Measurements from ENCODE around the gene CTSC.

The CTSC gene

DNA sequence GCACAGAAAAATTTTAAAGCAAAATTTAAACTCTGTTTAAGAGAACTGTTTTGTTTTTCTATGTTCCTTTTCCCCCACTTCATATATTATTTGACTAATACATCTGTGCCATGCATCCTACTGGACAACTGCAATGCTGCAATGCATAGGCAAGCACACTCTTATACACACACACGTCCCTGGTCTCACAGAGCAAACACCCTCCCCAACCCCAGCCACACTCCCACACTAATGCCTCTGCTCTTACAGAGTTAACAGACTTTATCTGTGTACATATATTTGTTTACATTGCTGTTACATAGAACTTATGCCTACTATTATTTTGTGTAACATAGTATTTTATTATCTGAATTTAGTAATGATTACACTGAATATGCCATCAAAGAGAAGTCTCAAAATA, 25.5 kb upstream of the CTSC start:
- Histone ChIP-seq H4K20me1 (ENCODE audit: low read depth, low read length) (no peaks in the 10 kb centered on the region), H3K36me3 (ENCODE audit: low read length) (no peaks in the 10 kb centered on the region), H3K79me2 (ENCODE audit: insufficient read depth, low read length) (no peaks in the 10 kb centered on the region), H3K4me2 (ENCODE audit: low read depth, low read length, poor library complexity, severe bottlenecking) (no peak overlapping the region), H3K27ac (ENCODE audit: low read depth, low read length) (no peak overlapping the region), H3K4me3 (ENCODE audit: insufficient read depth, low read length, poor library complexity, severe bottlenecking) (no peak overlapping the region), H2AFZ (ENCODE audit: low read depth, low read length, severe bottlenecking) (no peak overlapping the region), H3K27me3 (ENCODE audit: low read length) (no peaks in the 10 kb centered on the region), H3K9ac (ENCODE audit: low read length) (no peak overlapping the region), H3K9me2 (replicated peaks; ENCODE audit: insufficient read depth, low read length) (no peaks in the 10 kb centered on the region), H3K9me3 (ENCODE audit: insufficient read depth, low read length) (no peaks in the 10 kb centered on the region), H3F3A (ENCODE audit: insufficient read depth) (no peaks in the 10 kb centered on the region)
- TF ChIP-seq EZH2phosphoT487 (conservative IDR thresholded peaks at IDR 0.05; ENCODE audit: low read length) (no peak), CTCF (IDR thresholded peaks at IDR 0.05; ENCODE audit: insufficient read depth, low read length, poor library complexity, severe bottlenecking) (no peak)

DNA sequence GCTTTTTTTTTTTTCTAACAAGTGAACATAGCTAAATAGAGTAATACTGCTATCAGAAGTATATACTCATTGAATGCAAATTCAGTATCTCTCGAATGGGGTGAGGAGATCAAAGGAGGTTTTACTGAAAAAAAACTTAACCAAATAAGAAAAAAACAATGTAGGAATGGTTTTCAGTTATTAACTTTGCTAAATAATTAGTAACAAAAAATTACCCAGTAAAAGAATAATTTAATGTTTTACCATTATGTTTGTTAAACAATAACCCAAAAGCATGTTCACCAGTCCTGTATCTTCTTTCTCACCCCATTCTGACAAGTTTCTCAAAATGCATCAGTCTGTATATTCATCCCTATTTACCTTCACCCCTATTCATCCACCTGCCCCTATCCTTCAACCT, 22.6 kb upstream of the CTSC start:
- Histone ChIP-seq H2AFZ (ENCODE audit: low read depth, low read length, severe bottlenecking) (no peak overlapping the region), H3K79me2 (ENCODE audit: insufficient read depth, low read length) (no peaks in the 10 kb centered on the region), H3K27ac (ENCODE audit: low read depth, low read length) (no peak overlapping the region), H3K4me3 (ENCODE audit: insufficient read depth, low read length, poor library complexity, severe bottlenecking) (no peak overlapping the region), H3K27me3 (ENCODE audit: low read length) (no peaks in the 10 kb centered on the region), H3K36me3 (ENCODE audit: low read length) (no peaks in the 10 kb centered on the region), H3K9me3 (ENCODE audit: insufficient read depth, low read length) (no peaks in the 10 kb centered on the region), H3K9me2 (replicated peaks; ENCODE audit: insufficient read depth, low read length) (no peaks in the 10 kb centered on the region), H3F3A (ENCODE audit: insufficient read depth) (no peaks in the 10 kb centered on the region), H3K4me2 (ENCODE audit: low read depth, low read length, poor library complexity, severe bottlenecking) (no peak overlapping the region), H3K9ac (ENCODE audit: low read length) (no peak overlapping the region), H4K20me1 (ENCODE audit: low read depth, low read length) (no peaks in the 10 kb centered on the region)
- TF ChIP-seq CTCF (IDR thresholded peaks at IDR 0.05; ENCODE audit: insufficient read depth, low read length, poor library complexity, severe bottlenecking) (no peak), EZH2phosphoT487 (conservative IDR thresholded peaks at IDR 0.05; ENCODE audit: low read length) (no peak)

DNA sequence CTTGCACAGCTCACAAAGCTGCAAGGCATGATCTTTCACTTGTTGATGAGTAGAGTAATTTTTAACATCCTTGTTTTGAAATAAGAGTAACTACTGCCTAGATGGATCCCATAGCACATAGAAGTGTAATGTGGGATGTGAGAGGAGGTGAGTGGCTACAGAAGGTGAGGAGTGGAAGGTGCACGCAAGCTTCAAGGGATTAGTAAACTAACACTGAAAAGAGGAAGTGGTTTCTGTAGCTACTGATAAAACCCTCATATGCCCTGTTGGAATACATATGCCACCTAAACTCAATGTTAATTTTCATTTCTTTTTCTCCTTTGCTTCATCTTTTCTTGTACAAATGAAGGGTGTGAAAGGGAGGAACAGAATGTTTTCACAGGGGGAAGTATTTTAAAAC, 22.0 kb upstream of the CTSC start:
- no peak overlapping the region for H2AFZ ChIP-seq (ENCODE audit: low read depth, low read length, severe bottlenecking)
- no peaks in the 10 kb centered on the region for H3K36me3 ChIP-seq (ENCODE audit: low read length)
- H3K27me3 ChIP-seq (ENCODE audit: low read length), result no peaks in the 10 kb centered on the region
- no peak overlapping the region for H3K4me2 ChIP-seq (ENCODE audit: low read depth, low read length, poor library complexity, severe bottlenecking)
- H3F3A ChIP-seq (ENCODE audit: insufficient read depth), result no peaks in the 10 kb centered on the region
- TF ChIP-seq EZH2phosphoT487 (conservative IDR thresholded peaks at IDR 0.05; ENCODE audit: low read length) (no peak), CTCF (IDR thresholded peaks at IDR 0.05; ENCODE audit: insufficient read depth, low read length, poor library complexity, severe bottlenecking) (no peak)
- no peak overlapping the region for H3K27ac ChIP-seq (ENCODE audit: low read depth, low read length)
- H3K79me2 ChIP-seq (ENCODE audit: insufficient read depth, low read length), result no peaks in the 10 kb centered on the region
- no peaks in the 10 kb centered on the region for H3K9me2 ChIP-seq (replicated peaks; ENCODE audit: insufficient read depth, low read length)
- no peak overlapping the region for H3K4me3 ChIP-seq (ENCODE audit: insufficient read depth, low read length, poor library complexity, severe bottlenecking)
- no peaks in the 10 kb centered on the region for H3K9me3 ChIP-seq (ENCODE audit: insufficient read depth, low read length)
- no peak overlapping the region for H3K9ac ChIP-seq (ENCODE audit: low read length)
- no peaks in the 10 kb centered on the region for H4K20me1 ChIP-seq (ENCODE audit: low read depth, low read length)

DNA sequence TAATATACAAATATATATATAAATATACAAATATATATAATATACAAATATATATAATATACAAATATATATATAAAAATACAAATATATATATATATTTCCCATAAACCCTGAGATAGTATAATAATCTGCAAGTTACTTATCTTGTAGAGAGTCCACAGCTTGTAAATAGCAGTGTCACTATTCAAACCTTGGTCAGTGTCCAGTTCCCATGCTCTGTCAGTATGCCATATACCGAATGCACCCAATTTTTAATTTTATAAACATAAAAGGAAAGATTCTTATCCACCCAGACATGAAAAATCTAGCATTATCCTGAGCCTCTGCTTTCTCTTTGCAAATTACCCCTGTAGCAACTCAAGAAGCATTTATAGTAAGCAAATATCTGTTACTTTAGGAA, 21.6 kb upstream of the CTSC start:
- TF ChIP-seq EZH2phosphoT487 (conservative IDR thresholded peaks at IDR 0.05; ENCODE audit: low read length), result no peak
- TF ChIP-seq CTCF (IDR thresholded peaks at IDR 0.05; ENCODE audit: insufficient read depth, low read length, poor library complexity, severe bottlenecking), result no peak
- H3K79me2 ChIP-seq (ENCODE audit: insufficient read depth, low read length), result no peaks in the 10 kb centered on the region
- H2AFZ ChIP-seq (ENCODE audit: low read depth, low read length, severe bottlenecking), result no peak overlapping the region
- no peaks in the 10 kb centered on the region for H3K9me2 ChIP-seq (replicated peaks; ENCODE audit: insufficient read depth, low read length)
- H3K9ac ChIP-seq (ENCODE audit: low read length), result no peak overlapping the region
- H3K36me3 ChIP-seq (ENCODE audit: low read length), result no peaks in the 10 kb centered on the region
- no peaks in the 10 kb centered on the region for H3K9me3 ChIP-seq (ENCODE audit: insufficient read depth, low read length)
- H3K4me3 ChIP-seq (ENCODE audit: insufficient read depth, low read length, poor library complexity, severe bottlenecking), result no peak overlapping the region
- H3K4me2 ChIP-seq (ENCODE audit: low read depth, low read length, poor library complexity, severe bottlenecking), result no peak overlapping the region
- H3K27ac ChIP-seq (ENCODE audit: low read depth, low read length), result no peak overlapping the region
- H3F3A ChIP-seq (ENCODE audit: insufficient read depth), result no peaks in the 10 kb centered on the region
- no peaks in the 10 kb centered on the region for H3K27me3 ChIP-seq (ENCODE audit: low read length)
- H4K20me1 ChIP-seq (ENCODE audit: low read depth, low read length), result no peaks in the 10 kb centered on the region
